IMR-90 (cell line): Measurements from ENCODE around the gene RIT1. TPM values are rescaled to one million over a fixed set of nuclear protein-coding genes. Genes with fewer than 3 reads are reported as not detected.

Source experiments
- ATAC-seq: fragments of 200-7000 bp; cut with Tn5 transposase; 2 replicates; pipeline ENCODE4 v1.9.1; 2020; ENCODE audit warnings: low read depth, mild to moderate bottlenecking, moderate library complexity
- BruUV-seq: library from RNA; stranded (reverse); fragments of 400-500 nt; replicated peaks from 2 replicates; lab custom pipeline; 2021; lab: Mats Ljungman, UMichigan
- CTCF ChIA-PET: fragments of 300-600 bp; formaldehyde crosslinking; extraction: SDS; loops from one replicate; lab custom pipeline; 2021; ENCODE audit warnings: antibody characterized with exemption; lab: Yijun Ruan, JAX
- POLR2A ChIA-PET: fragments of 300-600 bp; sonication (Branson Sonifier 250); formaldehyde crosslinking; loops from one replicate; lab custom pipeline; 2022; ENCODE audit warnings: antibody characterized with exemption; ENCODE audit not compliant: unreplicated experiment; lab: Charles Lee
- DNase-seq: peaks from one replicate; pipeline ENCODE4 v3.0.0; 2013
- H2AFZ ChIP-seq: replicated peaks from 2 replicates; pipeline ENCODE3; 2013; ENCODE audit warnings: low read length, mild to moderate bottlenecking; ENCODE audit not compliant: poor library complexity
- H2AK5ac ChIP-seq: 2 replicates; pipeline ENCODE4 v1.6.1; 2013; ENCODE audit warnings: low read depth, low read length, inconsistent platforms
- H2AK9ac ChIP-seq: replicated peaks from 2 replicates; pipeline ENCODE3; 2013; ENCODE audit warnings: mild to moderate bottlenecking, low read depth, low read length, moderate library complexity; ENCODE audit not compliant: poor library complexity
- H2BK120ac ChIP-seq: 2 replicates; pipeline ENCODE4 v1.6.1; 2013; ENCODE audit warnings: low read depth, low read length, inconsistent platforms
- H2BK15ac ChIP-seq: 3 replicates; pipeline ENCODE4 v1.6.1; 2013; ENCODE audit warnings: low read depth, low read length, inconsistent platforms
- H2BK20ac ChIP-seq: 2 replicates; pipeline ENCODE4 v1.6.1; 2013; ENCODE audit warnings: low read depth, mild to moderate bottlenecking, inconsistent platforms, low read length, moderate library complexity
- H2BK5ac ChIP-seq: 2 replicates; pipeline ENCODE4 v1.6.1; 2013; ENCODE audit warnings: mild to moderate bottlenecking, low read depth, low read length, inconsistent platforms; ENCODE audit not compliant: poor library complexity, severe bottlenecking
- H3K14ac ChIP-seq: replicated peaks from 2 replicates; pipeline ENCODE4 v1.6.1; 2013; ENCODE audit warnings: low read depth, low read length, inconsistent platforms
- H3K18ac ChIP-seq: 2 replicates; pipeline ENCODE4 v1.6.1; 2013; ENCODE audit warnings: low read depth, low read length, control low read depth
- H3K23ac ChIP-seq: 2 replicates; pipeline ENCODE4 v1.6.1; 2013; ENCODE audit warnings: low read depth, low read length, inconsistent platforms
- H3K27ac ChIP-seq: 2 replicates; pipeline ENCODE4 v1.5.1; 2013; ENCODE audit warnings: mild to moderate bottlenecking, control low read depth, low read length; ENCODE audit not compliant: insufficient read depth
- H3K27me3 ChIP-seq: 2 replicates; pipeline ENCODE4 v1.6.1; 2013; ENCODE audit warnings: low read length; ENCODE audit not compliant: control insufficient read depth, insufficient read depth
- H3K36me3 ChIP-seq: 2 replicates; pipeline ENCODE4 v1.6.1; 2013; ENCODE audit warnings: low read length, mixed read lengths; ENCODE audit not compliant: control insufficient read depth, insufficient read depth
- H3K4ac ChIP-seq: 2 replicates; pipeline ENCODE4 v1.6.1; 2013; ENCODE audit warnings: low read depth, low read length, inconsistent platforms
- H3K4me1 ChIP-seq: 2 replicates; pipeline ENCODE4 v1.6.1; 2013; ENCODE audit warnings: low read length, mixed read lengths; ENCODE audit not compliant: control insufficient read depth, insufficient read depth
- H3K4me2 ChIP-seq: 2 replicates; pipeline ENCODE4 v1.6.1; 2013; ENCODE audit warnings: low read depth, mild to moderate bottlenecking, control low read depth, low read length, moderate library complexity
- H3K4me3 ChIP-seq: 2 replicates; pipeline ENCODE4 v1.5.1; 2013; ENCODE audit warnings: low read depth, mild to moderate bottlenecking, control low read depth, low read length, moderate library complexity; ENCODE audit not compliant: insufficient read depth
- H3K56ac ChIP-seq: 2 replicates; pipeline ENCODE4 v1.6.1; 2013; ENCODE audit warnings: low read length, inconsistent platforms; ENCODE audit not compliant: insufficient read depth; ENCODE audit errors: extremely low read depth
- H3K79me1 ChIP-seq, 2 experiments: 2 replicates each; pipeline ENCODE4 v1.6.1; 2013; ENCODE audit warnings: low read length in 2 of 2, inconsistent platforms in 1 of 2, low read depth in 1 of 2
- H3K9ac ChIP-seq: 2 replicates; pipeline ENCODE4 v1.6.1; 2013; ENCODE audit warnings: low read depth, low read length, control low read depth
- H3K9me1 ChIP-seq: 2 replicates; pipeline ENCODE4 v1.6.1; 2013; ENCODE audit warnings: low read length, inconsistent platforms; ENCODE audit not compliant: insufficient read depth
- H3K9me3 ChIP-seq: 2 replicates; pipeline ENCODE4 v1.6.1; 2013; ENCODE audit warnings: low read length; ENCODE audit not compliant: control insufficient read depth, insufficient read depth
- H4K20me1 ChIP-seq: 2 replicates; pipeline ENCODE4 v1.6.1; 2013; ENCODE audit warnings: low read length, inconsistent platforms; ENCODE audit not compliant: insufficient read depth
- H4K5ac ChIP-seq: 2 replicates; pipeline ENCODE4 v1.6.1; 2013; ENCODE audit warnings: mild to moderate bottlenecking, low read depth, low read length, control low read depth
- H4K8ac ChIP-seq, 2 experiments: 2 replicates each; pipeline ENCODE4 v1.6.1; 2013; ENCODE audit warnings: low read depth in 2 of 2, low read length in 2 of 2, control low read depth in 1 of 2, inconsistent platforms in 1 of 2
- H4K91ac ChIP-seq: 2 replicates; pipeline ENCODE4 v1.6.1; 2013; ENCODE audit warnings: low read depth, low read length, inconsistent platforms; ENCODE audit not compliant: insufficient read depth
- BHLHE40 ChIP-seq: fragments of 150-350 bp; IDR thresholded peaks from 2 replicates; pipeline ENCODE4 v1.6.1; 2016; ENCODE audit warnings: mild to moderate bottlenecking, low read depth, low read length
- CEBPB ChIP-seq: IDR thresholded peaks from 2 replicates; pipeline ENCODE4 v1.6.1; 2012; ENCODE audit warnings: low read depth, low read length, improper control_type of control experiment
- CHD1 ChIP-seq: IDR thresholded peaks from 2 replicates; pipeline ENCODE4 v1.6.1; 2012; ENCODE audit warnings: low read depth, low read length, improper control_type of control experiment
- CTCF ChIP-seq: conservative IDR thresholded peaks from 2 replicates; pipeline ENCODE4 v1.5.1; 2012; ENCODE audit warnings: mild to moderate bottlenecking, low read depth, low read length, improper control_type of control experiment
- ELK1 ChIP-seq: fragments of 150-350 bp; IDR thresholded peaks from 2 replicates; pipeline ENCODE4 v1.6.1; 2016; ENCODE audit warnings: low read depth, mild to moderate bottlenecking, low read length, moderate library complexity, borderline replicate concordance
- FOS ChIP-seq: fragments of 150-350 bp; IDR thresholded peaks from 2 replicates; pipeline ENCODE4 v1.6.1; 2016; ENCODE audit warnings: low read depth, low read length
- MAFK ChIP-seq: IDR thresholded peaks from 2 replicates; pipeline ENCODE4 v1.6.1; 2012; ENCODE audit warnings: low read depth, low read length, improper control_type of control experiment
- MAZ ChIP-seq: IDR thresholded peaks from 2 replicates; pipeline ENCODE4 v1.6.1; 2012; ENCODE audit warnings: low read depth, mild to moderate bottlenecking, low read length, improper control_type of control experiment, moderate library complexity, borderline replicate concordance
- MXI1 ChIP-seq: IDR thresholded peaks from 2 replicates; pipeline ENCODE4 v1.6.1; 2012; ENCODE audit warnings: low read depth, mild to moderate bottlenecking, low read length, moderate library complexity, borderline replicate concordance
- NFE2L2 ChIP-seq: fragments of 150-350 bp; IDR thresholded peaks from 2 replicates; pipeline ENCODE4 v1.6.1; 2016; ENCODE audit warnings: low read depth, mild to moderate bottlenecking, low read length
- POLR2A ChIP-seq: IDR thresholded peaks from 2 replicates; pipeline ENCODE4 v1.6.1; 2012; ENCODE audit warnings: mild to moderate bottlenecking, low read depth, low read length
- RAD21 ChIP-seq: IDR thresholded peaks from 2 replicates; pipeline ENCODE4 v1.6.1; 2012; ENCODE audit warnings: low read length, improper control_type of control experiment
- RCOR1 ChIP-seq: IDR thresholded peaks from 2 replicates; pipeline ENCODE4 v1.6.1; 2012; ENCODE audit warnings: mild to moderate bottlenecking, low read length, improper control_type of control experiment; ENCODE audit not compliant: insufficient replicate concordance
- RFX5 ChIP-seq: IDR thresholded peaks from 2 replicates; pipeline ENCODE4 v1.8.0; 2012; ENCODE audit warnings: low read depth, mild to moderate bottlenecking, low read length, moderate library complexity
- SMC3 ChIP-seq: fragments of 150-350 bp; IDR thresholded peaks from 2 replicates; pipeline ENCODE4 v1.6.1; 2016; ENCODE audit warnings: low read depth, mild to moderate bottlenecking, antibody characterized with exemption, low read length, moderate library complexity
- USF2 ChIP-seq: fragments of 150-350 bp; IDR thresholded peaks from 2 replicates; pipeline ENCODE4 v1.6.1; 2017; ENCODE audit warnings: mild to moderate bottlenecking, antibody characterized with exemption, low read length, low read depth
- WGBS, 2 experiments: methylation state at CpG; one replicate each; pipeline versions ENCODE4 v1.1.5 to v1.1.7; 2013; ENCODE audit warnings: missing lambda C conversion rate in 2 of 2; ENCODE audit not compliant: insufficient read length in 1 of 2; ENCODE audit errors: extremely low coverage in 2 of 2; 5-methylcytosine and 5-hydroxymethylcytosine counted together
- dilution Hi-C: fragments of 300-500 bp; cut with HindIII; formaldehyde crosslinking; loops from one replicate; pipeline ENCODE4 v1.14.3; 2018; ENCODE audit warnings: low sequenced_read_pairs; ENCODE audit not compliant: unreplicated experiment
- in situ Hi-C: fragments of 300-500 bp; cut with MboI; formaldehyde crosslinking; loops from 3 replicates; pipeline ENCODE4 v1.14.3; 2019; ENCODE audit warnings: low sequenced_read_pairs, inconsistent platforms, mixed read lengths
- intact Hi-C: fragments of 100-400 bp; cut with micrococcal nuclease; formaldehyde crosslinking; loops from 2 replicates; pipeline ENCODE4 v1.10.0; 2022
- polyA plus RNA-seq, 3 experiments: library from polyadenylated mRNA; depleted of rRNA; stranded (reverse); fragments of >200 nt; gene quantifications; 2 replicates each; pipeline ENCODE4 v1.2.3, GENCODE V29; 2012; ENCODE audit warnings: low replicate concordance in 1 of 3
- total RNA-seq: library from RNA; depleted of rRNA; stranded (reverse); fragments of >200 nt; gene quantifications from 2 replicates; pipeline ENCODE4 v1.2.3, GENCODE V29; 2012

Gene RIT1
- total and polyA plus RNA-seq, 2 of the 4 experiments (the other 2 are of a cell fraction): 29.6 to 46.8 TPM

GRCh38 chr1:155947292-155947691 lies 36.1 kb upstream of the RIT1 start:
- in situ Hi-C loops (no loop called here), dilution Hi-C loops (no loop called here), intact Hi-C loops (no loop called here)
- no peak overlapping the region for H2BK20ac ChIP-seq
- H3K27ac ChIP-seq: no peak overlapping the region
- H3K36me3 ChIP-seq: peaks cover 61% of the 10 kb centered on the region
- H3K9me3 ChIP-seq: no peaks in the 10 kb centered on the region
- 100% methylated on average over 1 of the region's 4 CpGs; no CpG with 5 or more reads in 1 of the 2 experiments for WGBS, 2 experiments
- H3K4me3 ChIP-seq: no peak overlapping the region
- no peak overlapping the region for H2AFZ ChIP-seq
- DNase-seq (no peak), ATAC-seq (no peak)
- H3K27me3 ChIP-seq: no peaks in the 10 kb centered on the region
- TSS peak; percentile 90 for BruUV-seq
- peaks cover 40% of the 10 kb centered on the region; the same call in 1 of the 2 replicates for H4K20me1 ChIP-seq
- no peak overlapping the region for H3K9ac ChIP-seq
- no peak for TF ChIP-seq NFE2L2
- no peak for TF ChIP-seq MAZ
- no peak for TF ChIP-seq POLR2A
- TF ChIP-seq CHD1: no peak
- no peak for TF ChIP-seq MXI1
- no peak for TF ChIP-seq CTCF
- no peak for TF ChIP-seq RAD21
- no peak for TF ChIP-seq RFX5
- no peak for TF ChIP-seq RCOR1
- TF ChIP-seq CEBPB: no peak
- TF ChIP-seq USF2: no peak
- TF ChIP-seq ELK1: no peak
- TF ChIP-seq BHLHE40: no peak
- TF ChIP-seq FOS: no peak
- no peak for TF ChIP-seq MAFK
- TF ChIP-seq SMC3: no peak
- POLR2A ChIA-PET: no interaction called here
- peaks cover 14 to 38% of the 10 kb centered on the region in 2 experiments for H3K79me1 ChIP-seq
- H4K8ac ChIP-seq: no peak overlapping the region
- H2BK5ac ChIP-seq: no peak overlapping the region
- no peak overlapping the region for H3K4me2 ChIP-seq
- no peak overlapping the region for H3K4ac ChIP-seq
- H2BK120ac ChIP-seq: no peak overlapping the region
- peaks cover 8% of the 10 kb centered on the region; the same call in 1 of the 2 replicates for H3K9me1 ChIP-seq
- H3K18ac ChIP-seq: no peak overlapping the region
- no peak overlapping the region for H3K14ac ChIP-seq
- no peak overlapping the region for H3K56ac ChIP-seq
- CTCF ChIA-PET: no interaction called here
- no peak overlapping the region for H3K23ac ChIP-seq
- H4K5ac ChIP-seq: no peak overlapping the region
- H4K91ac ChIP-seq: no peak overlapping the region
- H2AK5ac ChIP-seq: no peak overlapping the region
- no peak overlapping the region for H2AK9ac ChIP-seq
- peaks cover 1% of the 10 kb centered on the region; the same call in 1 of the 2 replicates for H3K4me1 ChIP-seq
- no peak overlapping the region for H2BK15ac ChIP-seq
